Neural cell (in vitro differentiated cells): Measurements from ENCODE around the gene TMEM232. TPM values are rescaled to one million over a fixed set of nuclear protein-coding genes. Genes with fewer than 3 reads are reported as not detected.

Source experiments
- H2AFZ ChIP-seq: fragments of 200-600, 300-800 bp; sonication (generic), shearing (Covaris generic); 2 replicates; pipeline ENCODE4 v1.6.0; 2014; ENCODE audit warnings: low read depth, mild to moderate bottlenecking, antibody characterized with exemption, low read length, moderate library complexity
- H3F3A ChIP-seq: fragments of 200-600 bp; shearing (Covaris generic); 2 replicates; pipeline ENCODE4 v1.6.1; 2016; ENCODE audit warnings: mild to moderate bottlenecking, moderate library complexity, mixed read lengths, antibody characterized with exemption, low read length; ENCODE audit not compliant: insufficient read depth, poor library complexity, severe bottlenecking
- H3K27ac ChIP-seq: fragments of 200-600, 300-800 bp; sonication (generic), shearing (Covaris generic); 2 replicates; pipeline ENCODE4 v1.5.1; 2014; ENCODE audit warnings: mild to moderate bottlenecking, low read length, moderate library complexity
- H3K27me3 ChIP-seq: fragments of 300-800, 200-600 bp; sonication (generic), shearing (Covaris generic); 2 replicates; pipeline ENCODE4 v1.6.0; 2014; ENCODE audit warnings: mild to moderate bottlenecking, low read depth, low read length, moderate library complexity; ENCODE audit not compliant: insufficient read depth
- H3K36me3 ChIP-seq: fragments of 300-800, 200-600 bp; sonication (generic), shearing (Covaris generic); 2 replicates; pipeline ENCODE4 v1.5.1; 2014; ENCODE audit warnings: mild to moderate bottlenecking, antibody characterized with exemption, low read length, moderate library complexity; ENCODE audit not compliant: insufficient read depth
- H3K4me2 ChIP-seq: fragments of 300-800, 200-600 bp; sonication (generic), shearing (Covaris generic); 2 replicates; pipeline ENCODE4 v1.6.0; 2014; ENCODE audit warnings: mild to moderate bottlenecking, low read length
- H3K4me3 ChIP-seq: fragments of 300-800, 200-600 bp; sonication (generic), shearing (Covaris generic); 2 replicates; pipeline ENCODE4 v1.5.1; 2014; ENCODE audit warnings: mild to moderate bottlenecking, low read length, moderate library complexity
- H3K79me2 ChIP-seq: fragments of 200-600 bp; shearing (Covaris generic); replicated peaks from 2 replicates; pipeline ENCODE4 v1.6.0; 2014; ENCODE audit warnings: mild to moderate bottlenecking, low read length, moderate library complexity; ENCODE audit not compliant: insufficient read depth
- H3K9ac ChIP-seq: fragments of 300-800, 200-600 bp; sonication (generic), shearing (Covaris generic); 2 replicates; pipeline ENCODE4 v1.6.1; 2016; ENCODE audit warnings: mild to moderate bottlenecking, low read length, mixed read lengths
- H3K9me2 ChIP-seq: fragments of 200-600 bp; shearing (Covaris generic); 2 replicates; pipeline ENCODE4 v1.6.1; 2016; ENCODE audit warnings: mild to moderate bottlenecking, low read length, mixed read lengths; ENCODE audit not compliant: insufficient read depth
- H3K9me3 ChIP-seq: fragments of 200-600, 300-800 bp; sonication (generic), shearing (Covaris generic); 2 replicates; pipeline ENCODE4 v1.6.1; 2016; ENCODE audit warnings: mild to moderate bottlenecking, mixed run types, low read length, moderate library complexity, mixed read lengths
- H4K20me1 ChIP-seq: fragments of 200-600 bp; shearing (Covaris generic); 2 replicates; pipeline ENCODE4 v1.6.1; 2016; ENCODE audit warnings: mild to moderate bottlenecking, mixed run types; ENCODE audit not compliant: insufficient read depth
- EP300 ChIP-seq: fragments of 450-650 bp; conservative IDR thresholded peaks from 2 replicates; pipeline ENCODE4 v1.6.1; 2014; ENCODE audit warnings: antibody characterized with exemption, mild to moderate bottlenecking, moderate library complexity; ENCODE audit not compliant: poor library complexity, severe bottlenecking
- EZH2 ChIP-seq: fragments of 200-600, 300-800 bp; shearing (Covaris generic), sonication (generic); IDR thresholded peaks from 2 replicates; pipeline ENCODE4 v1.6.1; 2014; ENCODE audit warnings: antibody characterized with exemption, low read length, borderline replicate concordance, mild to moderate bottlenecking; ENCODE audit not compliant: insufficient read depth, poor library complexity, severe bottlenecking
- MXI1 ChIP-seq: fragments of 450-650 bp; conservative IDR thresholded peaks from 2 replicates; pipeline ENCODE4 v1.6.1; 2014; ENCODE audit warnings: antibody characterized with exemption, mild to moderate bottlenecking; ENCODE audit not compliant: poor library complexity, severe bottlenecking
- POLR2AphosphoS5 ChIP-seq: IDR thresholded peaks from 2 replicates; pipeline ENCODE4 v1.6.1; 2012
- RAD21 ChIP-seq: fragments of 450-650 bp; conservative IDR thresholded peaks from 2 replicates; pipeline ENCODE4 v1.6.1; 2014; ENCODE audit warnings: antibody characterized with exemption, mild to moderate bottlenecking, moderate library complexity
- SMC3 ChIP-seq: fragments of 450-650 bp; conservative IDR thresholded peaks from 2 replicates; pipeline ENCODE4 v1.6.1; 2014; ENCODE audit warnings: antibody characterized with exemption, mild to moderate bottlenecking, moderate library complexity; ENCODE audit not compliant: poor library complexity
- TAF1 ChIP-seq: IDR thresholded peaks from 2 replicates; pipeline ENCODE4 v1.6.1; 2012; ENCODE audit warnings: low read depth
- polyA plus RNA-seq: library from polyadenylated mRNA; depleted of rRNA; stranded (reverse); fragments of >200 nt; gene quantifications from 2 replicates; pipeline ENCODE4 v1.2.3, GENCODE V29; 2014
- TF ChIP-seq, protein P1 (sequence below): IDR thresholded peaks from 2 replicates; pipeline ENCODE4 v1.6.1; 2012; ENCODE audit warnings: borderline replicate concordance
- TF ChIP-seq, protein P2 (sequence below): fragments of 450-650 bp; IDR thresholded peaks from 2 replicates; pipeline ENCODE4 v1.5.1; 2014; ENCODE audit warnings: antibody characterized with exemption, mild to moderate bottlenecking, moderate library complexity; ENCODE audit not compliant: poor library complexity, severe bottlenecking

Gene TMEM232
- polyA plus RNA-seq, 1 donor from 2014 or later: 7.4 TPM

DNA sequence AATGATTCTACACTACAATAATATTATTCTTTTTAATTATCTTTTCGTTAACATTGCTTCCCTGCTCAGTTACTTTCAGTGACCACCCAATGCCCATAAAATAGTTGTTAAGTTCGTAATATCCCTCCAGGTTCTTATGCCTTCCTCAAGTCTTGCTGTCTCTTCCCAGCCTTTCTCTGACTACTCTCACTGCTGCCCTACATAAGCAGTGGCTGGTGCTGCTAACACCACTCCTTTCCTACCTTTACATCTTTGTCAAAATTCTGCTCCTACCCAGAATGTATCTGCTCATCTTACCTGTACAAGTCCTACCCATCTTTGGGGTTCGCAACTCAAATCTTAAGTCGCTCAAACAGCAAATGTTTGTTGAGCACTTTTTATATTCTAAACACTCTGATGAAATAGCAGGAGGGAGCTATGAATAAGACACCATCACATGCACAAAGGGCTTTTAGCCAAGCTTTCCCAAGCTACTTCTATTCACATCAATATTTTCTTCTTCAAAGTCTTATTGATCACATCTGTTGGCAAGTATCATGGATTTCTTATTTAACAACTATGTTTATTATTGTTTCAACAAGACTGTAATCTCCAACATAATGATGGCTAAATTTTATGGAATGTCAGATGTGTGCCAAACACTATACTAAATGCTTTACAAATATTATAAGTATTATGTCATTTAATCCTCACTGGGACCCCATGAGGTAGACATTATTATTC, 41.8 kb upstream of the TMEM232 start:
- H3K4me3 ChIP-seq: no peak overlapping the region
- no peaks in the 10 kb centered on the region for H3K9me2 ChIP-seq
- no peaks in the 10 kb centered on the region for H4K20me1 ChIP-seq
- TF ChIP-seq EP300: no peak
- TF ChIP-seq MXI1: no peak
- TF ChIP-seq TAF1: no peak
- TF ChIP-seq, protein P1, sequence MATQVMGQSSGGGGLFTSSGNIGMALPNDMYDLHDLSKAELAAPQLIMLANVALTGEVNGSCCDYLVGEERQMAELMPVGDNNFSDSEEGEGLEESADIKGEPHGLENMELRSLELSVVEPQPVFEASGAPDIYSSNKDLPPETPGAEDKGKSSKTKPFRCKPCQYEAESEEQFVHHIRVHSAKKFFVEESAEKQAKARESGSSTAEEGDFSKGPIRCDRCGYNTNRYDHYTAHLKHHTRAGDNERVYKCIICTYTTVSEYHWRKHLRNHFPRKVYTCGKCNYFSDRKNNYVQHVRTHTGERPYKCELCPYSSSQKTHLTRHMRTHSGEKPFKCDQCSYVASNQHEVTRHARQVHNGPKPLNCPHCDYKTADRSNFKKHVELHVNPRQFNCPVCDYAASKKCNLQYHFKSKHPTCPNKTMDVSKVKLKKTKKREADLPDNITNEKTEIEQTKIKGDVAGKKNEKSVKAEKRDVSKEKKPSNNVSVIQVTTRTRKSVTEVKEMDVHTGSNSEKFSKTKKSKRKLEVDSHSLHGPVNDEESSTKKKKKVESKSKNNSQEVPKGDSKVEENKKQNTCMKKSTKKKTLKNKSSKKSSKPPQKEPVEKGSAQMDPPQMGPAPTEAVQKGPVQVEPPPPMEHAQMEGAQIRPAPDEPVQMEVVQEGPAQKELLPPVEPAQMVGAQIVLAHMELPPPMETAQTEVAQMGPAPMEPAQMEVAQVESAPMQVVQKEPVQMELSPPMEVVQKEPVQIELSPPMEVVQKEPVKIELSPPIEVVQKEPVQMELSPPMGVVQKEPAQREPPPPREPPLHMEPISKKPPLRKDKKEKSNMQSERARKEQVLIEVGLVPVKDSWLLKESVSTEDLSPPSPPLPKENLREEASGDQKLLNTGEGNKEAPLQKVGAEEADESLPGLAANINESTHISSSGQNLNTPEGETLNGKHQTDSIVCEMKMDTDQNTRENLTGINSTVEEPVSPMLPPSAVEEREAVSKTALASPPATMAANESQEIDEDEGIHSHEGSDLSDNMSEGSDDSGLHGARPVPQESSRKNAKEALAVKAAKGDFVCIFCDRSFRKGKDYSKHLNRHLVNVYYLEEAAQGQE: no peak
- TF ChIP-seq RAD21: no peak
- TF ChIP-seq POLR2AphosphoS5: no peak
- TF ChIP-seq EZH2: no peak
- no peak for TF ChIP-seq SMC3
- TF ChIP-seq, protein P2, sequence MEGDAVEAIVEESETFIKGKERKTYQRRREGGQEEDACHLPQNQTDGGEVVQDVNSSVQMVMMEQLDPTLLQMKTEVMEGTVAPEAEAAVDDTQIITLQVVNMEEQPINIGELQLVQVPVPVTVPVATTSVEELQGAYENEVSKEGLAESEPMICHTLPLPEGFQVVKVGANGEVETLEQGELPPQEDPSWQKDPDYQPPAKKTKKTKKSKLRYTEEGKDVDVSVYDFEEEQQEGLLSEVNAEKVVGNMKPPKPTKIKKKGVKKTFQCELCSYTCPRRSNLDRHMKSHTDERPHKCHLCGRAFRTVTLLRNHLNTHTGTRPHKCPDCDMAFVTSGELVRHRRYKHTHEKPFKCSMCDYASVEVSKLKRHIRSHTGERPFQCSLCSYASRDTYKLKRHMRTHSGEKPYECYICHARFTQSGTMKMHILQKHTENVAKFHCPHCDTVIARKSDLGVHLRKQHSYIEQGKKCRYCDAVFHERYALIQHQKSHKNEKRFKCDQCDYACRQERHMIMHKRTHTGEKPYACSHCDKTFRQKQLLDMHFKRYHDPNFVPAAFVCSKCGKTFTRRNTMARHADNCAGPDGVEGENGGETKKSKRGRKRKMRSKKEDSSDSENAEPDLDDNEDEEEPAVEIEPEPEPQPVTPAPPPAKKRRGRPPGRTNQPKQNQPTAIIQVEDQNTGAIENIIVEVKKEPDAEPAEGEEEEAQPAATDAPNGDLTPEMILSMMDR: no peak
- no peaks in the 10 kb centered on the region for H3K27me3 ChIP-seq
- H3K4me2 ChIP-seq: no peak overlapping the region
- H3K36me3 ChIP-seq: no peaks in the 10 kb centered on the region
- no peaks in the 10 kb centered on the region for H3F3A ChIP-seq
- no peak overlapping the region for H3K27ac ChIP-seq
- H3K9me3 ChIP-seq: no peaks in the 10 kb centered on the region
- H3K79me2 ChIP-seq: no peaks in the 10 kb centered on the region
- no peak overlapping the region for H3K9ac ChIP-seq
- H2AFZ ChIP-seq: no peak overlapping the region

DNA sequence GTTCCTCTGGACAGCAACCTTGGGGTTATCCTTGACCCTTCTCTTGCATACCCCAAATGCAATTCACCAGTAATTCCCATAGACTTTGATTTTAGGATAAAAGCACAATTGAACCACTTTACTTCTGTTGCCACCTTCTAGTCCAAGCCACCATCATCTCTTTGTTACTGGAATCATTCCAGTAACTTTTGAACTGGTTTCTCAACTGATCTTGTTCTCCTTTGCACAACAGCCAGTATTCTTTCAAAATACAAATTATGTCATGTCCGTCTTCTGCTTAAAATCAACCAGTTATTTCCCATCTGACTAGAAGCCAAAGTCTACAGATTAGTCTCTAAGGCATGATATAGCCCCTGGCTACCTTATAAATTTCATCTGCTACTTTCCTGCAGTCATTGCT, 33.7 kb upstream of the TMEM232 start:
- TF ChIP-seq, protein P2: no peak
- TF ChIP-seq MXI1 (no peak), SMC3 (no peak), RAD21 (no peak), EZH2 (no peak), TAF1 (no peak), EP300 (no peak), POLR2AphosphoS5 (no peak)
- TF ChIP-seq, protein P1: no peak
- Histone ChIP-seq H2AFZ (no peak overlapping the region), H3K9me2 (no peaks in the 10 kb centered on the region), H4K20me1 (no peaks in the 10 kb centered on the region), H3K27me3 (no peaks in the 10 kb centered on the region), H3K36me3 (no peaks in the 10 kb centered on the region), H3K79me2 (no peaks in the 10 kb centered on the region), H3K9ac (no peak overlapping the region), H3K27ac (no peak overlapping the region), H3K9me3 (no peaks in the 10 kb centered on the region), H3K4me2 (no peak overlapping the region), H3K4me3 (no peak overlapping the region), H3F3A (no peaks in the 10 kb centered on the region)
